HG02610 (cell line): ENCODE results near the gene TPRX2.
"Not testable (repeated sequence)": the region's sequence is repeated elsewhere in the genome, so short reads cannot be mapped to it uniquely, and the experiment has no call there.

Source experiments
- ATAC-seq: cut with Tn5 transposase; IDR thresholded peaks from one replicate; pipeline ENCODE4 v1.9.1; 2021; ENCODE audit warnings: mild to moderate bottlenecking, moderate library complexity; ENCODE audit not compliant: unreplicated experiment

Gene TPRX2

DNA sequence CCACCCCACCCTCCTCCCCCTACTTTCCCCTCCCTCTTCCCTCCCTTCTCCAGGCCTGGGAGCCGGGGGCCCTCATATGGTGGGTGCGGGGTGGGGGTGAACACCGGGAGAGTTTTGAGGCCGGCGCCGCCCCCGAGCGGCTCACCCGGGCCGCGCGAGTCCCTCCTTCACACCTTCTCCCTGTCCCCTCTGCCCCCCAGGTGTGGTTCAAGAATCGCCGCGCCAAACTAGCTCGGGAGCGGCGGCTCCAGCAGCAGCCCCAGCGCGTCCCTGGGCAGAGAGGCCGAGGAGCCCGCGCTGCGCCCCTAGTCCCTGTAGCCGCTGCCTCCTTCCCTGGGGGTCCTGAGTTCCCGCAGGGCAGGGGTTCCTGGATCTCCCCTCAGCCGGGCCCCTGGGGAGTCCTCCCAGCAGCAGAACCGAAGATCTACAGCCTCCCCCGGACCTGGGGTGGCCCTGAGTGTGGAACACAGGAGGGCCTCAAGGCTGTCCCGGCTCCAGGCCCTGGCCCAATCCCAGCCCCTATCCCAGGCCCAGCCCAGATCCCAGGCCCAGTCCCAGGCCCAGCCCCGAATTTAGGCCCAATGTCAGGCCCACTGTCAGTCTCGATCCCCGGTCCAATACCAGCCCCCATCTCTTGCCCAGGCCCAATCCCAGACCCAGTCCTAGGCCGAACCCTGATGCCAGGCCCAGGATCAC, 1.7 kb downstream of the TPRX2 start:
- ATAC-seq = no peak

GRCh38 chr19:47861630-47862029, 2.6 kb downstream of the TPRX2 start:
- no peak for ATAC-seq

GRCh38 chr19:47863514-47863936, 4.5 kb downstream of the TPRX2 start:
- no peak for ATAC-seq

DNA sequence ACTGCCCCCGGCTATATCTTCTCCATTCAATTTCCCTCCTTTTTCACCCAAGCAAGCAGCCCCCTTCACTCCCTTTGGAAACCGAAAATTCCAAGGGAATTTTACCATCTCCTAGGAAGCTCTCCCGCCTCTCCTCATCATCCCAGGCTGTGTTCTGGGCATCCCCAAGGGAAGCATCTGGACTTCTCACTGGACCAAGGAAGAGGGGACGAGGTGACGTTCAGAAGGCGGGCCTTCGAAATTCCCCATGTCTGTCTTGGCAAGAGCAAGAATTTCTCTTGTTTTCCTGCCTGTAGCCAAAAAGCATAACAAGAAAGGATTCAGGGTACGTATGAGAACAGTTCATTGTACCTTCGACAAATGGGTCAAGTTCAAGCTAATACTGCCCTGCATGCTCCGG, 6.1 kb downstream of the TPRX2 start:
- no peak for ATAC-seq

- no peak for ATAC-seq
These were observed 19.9 kb downstream of the TPRX2 start for GRCh38 chr19:47878906-47879305.

DNA sequence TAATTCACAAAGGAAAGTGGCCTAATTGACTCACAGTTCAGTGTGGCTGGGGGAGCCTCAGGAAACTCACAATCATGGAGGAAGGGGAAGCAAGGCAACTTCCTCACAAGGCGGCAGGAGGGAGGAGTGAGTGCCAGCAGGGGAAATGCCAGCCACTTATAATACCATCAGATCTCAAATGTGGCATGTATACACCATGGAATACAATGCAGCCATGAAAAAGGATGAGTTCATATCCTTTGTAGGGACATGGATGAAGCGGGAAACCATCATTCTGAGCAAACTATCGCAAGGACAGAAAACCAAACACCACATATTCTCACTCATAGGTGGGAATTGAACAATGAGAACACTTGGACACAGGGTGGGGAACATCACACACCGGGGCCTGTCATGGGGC, 20.4 kb downstream of the TPRX2 start:
- not testable (repeated sequence) for ATAC-seq

GRCh38 chr19:47881757-47882156, 22.7 kb downstream of the TPRX2 start:
- ATAC-seq = no peak

GRCh38 chr19:47882890-47883289, 23.9 kb downstream of the TPRX2 start:
- ATAC-seq = no peak

DNA sequence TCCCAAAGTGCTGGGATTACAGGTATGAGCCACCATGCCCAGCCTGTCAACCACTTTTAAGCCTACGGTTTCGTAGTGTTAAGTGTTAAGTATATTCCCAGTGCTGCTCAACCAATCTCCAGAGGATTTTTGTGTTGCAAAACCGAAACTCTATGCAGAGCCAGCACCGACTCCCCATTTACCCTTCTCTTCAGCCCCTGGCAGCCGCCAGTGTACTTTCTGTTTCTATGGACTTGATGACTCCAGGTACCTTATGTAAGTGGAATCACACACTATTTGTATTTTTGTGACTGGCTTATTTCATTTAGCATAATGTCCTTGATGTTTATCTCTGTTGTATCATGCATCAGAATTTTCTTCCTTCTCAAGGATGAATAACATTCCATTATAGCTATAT, 26.0 kb downstream of the TPRX2 start:
- ATAC-seq = no peak

GRCh38 chr19:47886010-47886559, 27.1 kb downstream of the TPRX2 start, which contains the start of gene SULT2A1:
Gene SULT2A1 (minus strand): TSS chr19:47886315. CDS start chr19:47886257, 58 bp downstream.
- no peak for ATAC-seq

DNA sequence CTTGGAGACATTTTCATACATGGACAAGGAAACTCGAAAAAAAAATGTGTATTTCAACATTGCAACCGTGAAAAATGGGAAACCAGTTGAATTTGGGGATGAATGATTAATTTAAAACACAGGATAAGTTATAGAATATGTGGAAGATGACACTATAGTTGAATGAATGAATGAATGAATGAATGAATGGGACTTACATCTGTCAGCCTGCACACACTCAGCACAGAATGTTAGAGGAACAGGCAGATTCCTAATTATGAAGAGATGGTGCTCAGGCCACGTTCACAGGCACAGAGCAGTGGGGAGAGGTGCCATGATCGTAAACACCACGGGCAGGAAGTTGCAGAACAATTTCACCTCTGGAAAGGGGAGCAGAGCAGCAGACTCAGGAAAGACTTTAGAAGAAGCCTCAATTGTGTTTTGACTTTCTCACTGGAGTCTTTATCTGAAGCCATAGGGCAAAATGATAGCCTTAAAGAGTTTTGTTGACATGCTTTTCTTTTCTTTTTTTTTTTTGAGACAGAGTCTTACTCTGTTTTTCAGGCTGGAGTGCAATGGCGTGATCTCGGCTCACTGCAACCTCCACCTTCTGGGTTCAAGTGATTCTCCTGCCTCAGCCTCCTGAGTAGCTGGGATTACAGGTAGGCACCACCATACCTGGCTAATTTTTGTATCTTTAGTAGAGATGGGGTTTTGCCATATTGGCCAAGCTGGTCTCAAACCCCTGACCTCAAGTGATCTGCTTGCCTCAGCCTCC, 32.0 kb downstream of the TPRX2 start:
- no peak for ATAC-seq

DNA sequence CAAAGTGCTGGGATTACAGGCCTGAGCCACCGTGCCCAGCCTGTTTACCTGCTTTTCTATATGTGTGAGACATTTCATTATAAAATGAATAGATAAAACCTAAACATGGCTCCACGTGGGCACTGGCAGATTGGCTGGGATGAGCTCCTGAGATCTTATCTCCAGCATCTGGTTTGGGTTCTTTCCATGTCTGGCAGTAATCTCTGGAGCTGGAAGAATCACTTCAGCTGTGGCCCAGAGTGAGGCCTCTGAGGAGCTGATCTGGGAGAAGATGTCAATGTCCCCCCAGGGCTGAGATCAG, 32.5 kb downstream of the TPRX2 start:
- no peak for ATAC-seq

- ATAC-seq = no peak
These were observed 33.1 kb downstream of the TPRX2 start for GRCh38 chr19:47891923-47892666.

DNA sequence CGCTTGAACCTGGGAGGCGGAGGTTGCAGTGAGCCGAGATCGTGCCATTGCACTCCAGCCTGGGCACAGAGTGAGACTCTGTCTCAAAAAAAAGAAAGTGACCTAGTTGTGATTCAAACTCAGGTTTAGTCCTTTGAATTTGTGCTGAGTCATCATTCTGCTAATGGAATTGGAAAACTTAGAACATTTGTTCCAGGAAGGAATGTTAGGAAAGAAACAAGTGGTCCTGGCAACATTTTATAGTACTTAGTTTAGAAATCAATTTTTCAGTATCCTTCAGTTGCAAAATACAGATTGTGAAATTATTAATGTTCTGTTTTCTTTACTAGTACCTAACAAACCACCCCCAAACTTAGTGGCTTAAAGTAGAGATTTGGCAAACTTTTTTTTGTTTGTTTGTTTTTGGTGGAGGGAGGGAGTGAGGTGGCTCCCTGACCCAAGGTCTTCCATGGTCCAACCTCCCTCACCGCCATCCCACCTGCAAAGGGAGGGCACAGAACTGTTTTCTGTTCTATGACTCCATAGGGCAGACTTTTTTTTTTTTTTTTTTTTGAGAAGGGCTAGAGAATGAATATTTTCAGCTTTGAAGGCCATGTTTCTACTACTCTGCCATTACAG, 36.2 kb downstream of the TPRX2 start:
- ATAC-seq = no peak

DNA sequence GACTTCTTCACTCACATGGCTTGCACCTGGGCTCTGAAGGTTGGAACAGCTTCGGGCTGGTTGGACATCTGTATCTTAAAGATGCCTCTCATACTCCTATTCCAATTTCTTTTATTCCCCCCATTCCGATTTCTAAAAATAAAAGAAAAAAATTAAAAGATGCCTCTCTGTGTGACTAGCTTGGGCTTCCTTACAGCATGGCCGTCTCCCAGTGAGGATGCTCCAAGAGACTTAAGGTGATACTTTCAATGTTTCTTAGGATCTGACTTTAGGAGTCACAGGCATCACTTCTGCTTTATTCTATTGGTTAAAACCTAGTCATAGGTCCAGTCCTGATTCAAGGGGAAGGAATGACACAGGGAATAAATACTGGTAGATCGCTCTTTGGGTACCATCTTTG, 37.0 kb downstream of the TPRX2 start:
- ATAC-seq = no peak

DNA sequence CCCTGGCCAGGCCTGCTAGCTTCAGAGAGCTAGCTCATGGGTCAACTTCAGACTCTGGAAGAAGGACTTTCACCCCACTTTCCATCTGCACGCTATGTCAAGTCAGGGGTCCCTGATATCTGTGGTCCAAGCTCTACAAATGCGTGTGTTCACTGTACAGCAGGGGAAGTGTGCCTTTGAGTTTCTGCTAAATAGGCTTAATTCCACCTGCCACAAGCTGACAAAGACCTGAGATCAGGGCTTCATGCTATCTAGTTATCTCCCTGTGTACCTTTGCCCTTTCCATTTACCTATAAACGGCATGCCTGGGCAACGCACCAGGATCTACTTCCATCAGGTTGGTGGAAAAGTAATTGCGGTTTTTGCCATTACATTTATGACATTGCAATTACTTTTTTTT, 37.7 kb downstream of the TPRX2 start:
- no peak for ATAC-seq

DNA sequence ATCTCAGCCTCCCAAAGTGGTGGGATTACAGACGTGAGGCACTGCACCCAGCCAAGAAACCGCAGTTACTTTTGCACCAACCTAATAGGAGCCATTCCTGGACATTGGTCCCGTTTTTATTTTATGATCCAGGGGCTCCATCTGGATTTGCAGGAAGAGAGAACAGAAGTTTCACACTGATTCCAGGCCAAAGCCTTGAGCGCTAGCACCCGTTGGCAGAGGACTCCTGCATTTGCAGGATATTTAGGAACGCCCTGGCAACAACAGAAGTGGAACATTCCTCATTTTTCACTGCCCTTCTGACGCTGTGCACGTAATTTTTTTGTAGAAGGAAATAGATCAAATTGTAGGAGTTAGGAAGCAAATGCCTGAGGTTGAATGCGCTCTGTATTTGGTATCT, 38.8 kb downstream of the TPRX2 start:
- ATAC-seq = no peak

DNA sequence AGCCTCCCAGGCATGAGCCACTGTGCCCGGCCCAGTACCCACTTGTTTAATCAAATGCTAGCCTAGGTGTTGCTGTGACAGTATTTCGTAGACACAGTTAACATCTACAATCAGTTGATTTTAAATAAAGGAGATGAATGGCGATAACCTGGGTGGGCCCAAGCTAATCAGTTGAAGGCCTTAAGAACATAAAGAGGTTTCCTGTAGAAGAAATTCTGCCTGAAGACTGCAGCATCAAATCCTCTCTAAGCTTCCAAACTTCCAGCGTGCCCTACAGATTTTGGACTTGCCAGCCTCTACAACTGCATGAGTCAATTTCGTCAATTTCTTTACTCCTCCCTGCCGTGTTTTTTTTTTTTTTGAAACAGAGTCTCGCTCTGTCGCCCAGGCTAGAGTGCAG, 40.3 kb downstream of the TPRX2 start:
- ATAC-seq = no peak

DNA sequence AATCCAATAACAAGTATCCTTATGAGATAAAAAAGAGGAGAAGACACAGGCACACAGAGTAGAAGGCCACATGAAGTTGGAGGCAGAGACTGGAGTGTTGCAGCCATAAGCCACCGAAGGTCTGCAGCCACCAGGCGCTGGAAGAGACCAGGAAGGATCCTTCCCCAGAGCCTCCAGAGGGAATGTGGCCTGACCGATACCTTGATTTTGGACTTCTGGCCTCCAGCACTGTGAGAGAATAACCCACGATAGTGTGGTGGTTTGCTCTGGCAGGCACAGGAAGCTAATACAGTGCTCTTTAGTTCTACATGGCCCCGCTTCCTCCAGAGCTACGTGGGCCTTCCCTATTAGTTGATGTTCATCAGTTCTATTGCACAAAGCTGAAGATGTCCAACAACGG, 42.3 kb downstream of the TPRX2 start:
- no peak for ATAC-seq

DNA sequence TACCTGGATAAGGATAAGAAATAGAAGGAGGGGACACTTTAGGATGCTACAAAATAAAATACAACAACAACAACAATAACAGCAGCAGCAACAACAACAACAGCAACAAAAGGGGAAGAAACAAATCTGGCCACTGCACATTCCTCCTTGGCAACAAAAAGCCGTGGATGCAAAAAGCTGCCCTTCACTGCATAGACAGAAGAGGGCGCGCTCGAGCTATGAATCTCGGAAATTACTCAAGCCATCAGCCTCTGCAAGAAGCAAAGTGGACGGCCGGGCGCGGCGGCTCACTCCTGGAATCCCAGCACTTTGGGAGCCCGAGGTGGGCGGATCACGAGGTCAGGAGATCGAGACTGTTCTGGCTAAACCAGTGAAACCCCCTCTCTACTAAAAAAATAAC, 50.3 kb downstream of the TPRX2 start:
- not testable (repeated sequence) for ATAC-seq

GRCh38 chr19:47910191-47910590, 51.2 kb downstream of the TPRX2 start:
- not testable (repeated sequence) for ATAC-seq
